Natural killer cell (primary cell): ENCODE data around the gene SERPINF2. TPM values are rescaled to one million over a fixed set of nuclear protein-coding genes. Genes with fewer than 3 reads are reported as not detected.

Experiments used
- ATAC-seq, 3 donors: fragments of 150-1000 bp in 2 of 3; fragments of 200-7000 bp in 1 of 3; cut with Tn5 transposase; 1 replicate in 1 of 3; 2 replicates in 2 of 3; pipeline ENCODE4 v1.10.0; 2021; ENCODE audit warnings: mild to moderate bottlenecking in 2 of 3, moderate library complexity in 2 of 3
- DNase-seq, 2 donors: peaks; one replicate each; pipeline versions ENCODE4 v3.0.0 to v3.0.0-alpha.2; 2013 to 2021; ENCODE audit warnings: mixed read lengths in 1 of 2
- H3K27ac ChIP-seq: one replicate; pipeline ENCODE4 v1.5.1; 2013; ENCODE audit warnings: mild to moderate bottlenecking, low read length
- H3K27me3 ChIP-seq: one replicate; pipeline ENCODE4 v1.6.1; 2013; ENCODE audit warnings: low read length; ENCODE audit not compliant: control insufficient read depth, insufficient read depth
- H3K36me3 ChIP-seq: one replicate; pipeline ENCODE4 v1.6.1; 2013; ENCODE audit warnings: low read length; ENCODE audit not compliant: control insufficient read depth, insufficient read depth
- H3K4me1 ChIP-seq: one replicate; pipeline ENCODE4 v1.6.1; 2013; ENCODE audit warnings: low read length; ENCODE audit not compliant: control insufficient read depth, insufficient read depth
- H3K4me3 ChIP-seq: one replicate; pipeline ENCODE4 v1.5.1; 2013; ENCODE audit warnings: low read length
- H3K9me3 ChIP-seq: one replicate; pipeline ENCODE4 v1.6.1; 2013; ENCODE audit warnings: low read length; ENCODE audit not compliant: control insufficient read depth, insufficient read depth
- H3K27ac Mint-ChIP-seq, 2 donors: one replicate each; pipeline ENCODE4 v1.8.0; 2022; ENCODE audit warnings: mild to moderate bottlenecking in 2 of 2, mixed read lengths in 2 of 2, moderate library complexity in 1 of 2
- H3K27me3 Mint-ChIP-seq, 2 donors: one replicate each; pipeline ENCODE4 v1.8.0; 2022; ENCODE audit warnings: low read depth in 2 of 2, mixed read lengths in 2 of 2
- H3K36me3 Mint-ChIP-seq: one replicate; pipeline ENCODE4 v1.8.0; 2022; ENCODE audit warnings: mixed read lengths
- H3K4me1 Mint-ChIP-seq, 2 donors: one replicate each; pipeline ENCODE4 v1.8.0; 2022; ENCODE audit warnings: mixed read lengths in 2 of 2
- H3K4me3 Mint-ChIP-seq: one replicate; pipeline ENCODE4 v1.8.0; 2022; ENCODE audit warnings: mild to moderate bottlenecking, moderate library complexity, mixed read lengths
- H3K9me3 Mint-ChIP-seq, 2 donors: one replicate each; pipeline ENCODE4 v1.8.0; 2022; ENCODE audit warnings: mixed read lengths in 2 of 2
- WGBS: methylation state at CpG from one replicate; pipeline ENCODE4 v1.1.7; 2013; ENCODE audit warnings: missing lambda C conversion rate; ENCODE audit not compliant: insufficient coverage; 5-methylcytosine and 5-hydroxymethylcytosine counted together
- intact Hi-C: fragments of 100-400 bp; cut with micrococcal nuclease; formaldehyde crosslinking; loops from one replicate; pipeline ENCODE4 v1.14.2; 2022
- total RNA-seq, 4 donors: library from RNA; stranded (reverse); fragments of 120-200 nt in 1 of 4; gene quantifications; one replicate each; pipeline versions ENCODE4 v1.2.3 to v1.2.4, GENCODE V29; 2013 to 2022
- TF ChIP-seq, protein P1 (sequence below): fragments of 200-600 bp; IDR thresholded peaks from one replicate; pipeline ENCODE4 v1.8.0; 2022; ENCODE audit warnings: antibody characterized with exemption

The SERPINF2 gene
- total RNA-seq, 3 donors from 2014 or later (not counting 1 experiment from before 2014, with no cell fraction given), result 0.47 to 0.84 (median 0.48) TPM

DNA sequence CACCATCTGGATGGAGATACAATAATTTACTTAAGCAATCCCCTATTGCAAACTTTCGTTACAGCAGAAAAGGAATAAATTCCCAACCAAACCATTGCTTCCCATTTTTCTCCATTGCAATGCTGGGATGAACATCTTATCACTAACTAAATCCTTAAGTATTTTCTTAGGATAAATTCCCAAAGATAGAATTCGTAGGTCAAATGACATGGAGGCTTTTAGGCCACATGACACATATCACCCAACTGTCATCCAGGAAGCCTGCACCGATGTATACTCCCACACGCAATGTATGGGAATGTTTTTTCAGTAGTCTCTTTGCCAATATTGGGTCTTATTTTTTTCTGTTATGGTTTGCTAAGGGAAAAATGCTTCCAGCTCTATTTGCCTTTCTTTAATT lies 30.9 kb upstream of the SERPINF2 start:
- ATAC-seq (no peak), DNase-seq (no peak)
- Mint-ChIP-seq H3K9me3 (no peaks in the 10 kb centered on the region), H3K4me3 (peak overlapping the region; percentile 77), H3K36me3 (peaks cover 8% of the 10 kb centered on the region), H3K4me1 (peaks cover 17 to 42% of the 10 kb centered on the region in 2 donors), H3K27me3 (peaks cover 7 to 11% of the 10 kb centered on the region in 2 donors), H3K27ac (peak overlapping the region in 1 of 2 donors; percentile 19)
- WGBS, result 100% methylated on average over 1 of the region's 4 CpGs
- H3K4me3 ChIP-seq, result no peak overlapping the region
- H3K9me3 ChIP-seq, result no peaks in the 10 kb centered on the region
- TF ChIP-seq, protein P1, sequence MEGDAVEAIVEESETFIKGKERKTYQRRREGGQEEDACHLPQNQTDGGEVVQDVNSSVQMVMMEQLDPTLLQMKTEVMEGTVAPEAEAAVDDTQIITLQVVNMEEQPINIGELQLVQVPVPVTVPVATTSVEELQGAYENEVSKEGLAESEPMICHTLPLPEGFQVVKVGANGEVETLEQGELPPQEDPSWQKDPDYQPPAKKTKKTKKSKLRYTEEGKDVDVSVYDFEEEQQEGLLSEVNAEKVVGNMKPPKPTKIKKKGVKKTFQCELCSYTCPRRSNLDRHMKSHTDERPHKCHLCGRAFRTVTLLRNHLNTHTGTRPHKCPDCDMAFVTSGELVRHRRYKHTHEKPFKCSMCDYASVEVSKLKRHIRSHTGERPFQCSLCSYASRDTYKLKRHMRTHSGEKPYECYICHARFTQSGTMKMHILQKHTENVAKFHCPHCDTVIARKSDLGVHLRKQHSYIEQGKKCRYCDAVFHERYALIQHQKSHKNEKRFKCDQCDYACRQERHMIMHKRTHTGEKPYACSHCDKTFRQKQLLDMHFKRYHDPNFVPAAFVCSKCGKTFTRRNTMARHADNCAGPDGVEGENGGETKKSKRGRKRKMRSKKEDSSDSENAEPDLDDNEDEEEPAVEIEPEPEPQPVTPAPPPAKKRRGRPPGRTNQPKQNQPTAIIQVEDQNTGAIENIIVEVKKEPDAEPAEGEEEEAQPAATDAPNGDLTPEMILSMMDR, result no peak
- peaks cover 6% of the 10 kb centered on the region for H3K27me3 ChIP-seq
- H3K27ac ChIP-seq, result no peak overlapping the region
- peaks cover 11% of the 10 kb centered on the region for H3K36me3 ChIP-seq
- intact Hi-C loops, result loop anchor here (10.0 kb wide), 1 partner anchor 323 kb away; the partner anchor contains the start of gene DPH1
- H3K4me1 ChIP-seq, result peaks cover 54% of the 10 kb centered on the region

GRCh38 chr17:1712271-1712670 lies 30.4 kb upstream of the SERPINF2 start:
- peaks cover 21 to 46% of the 10 kb centered on the region in 2 donors for H3K4me1 Mint-ChIP-seq
- H3K36me3 Mint-ChIP-seq, result peaks cover 8% of the 10 kb centered on the region
- H3K27ac ChIP-seq, result no peak overlapping the region
- WGBS, result 96% methylated on average over 8 of the region's 8 CpGs
- no peak overlapping the region for H3K27ac Mint-ChIP-seq
- TF ChIP-seq, protein P1, result no peak
- peaks cover 7 to 11% of the 10 kb centered on the region in 2 donors for H3K27me3 Mint-ChIP-seq
- no peak overlapping the region for H3K4me3 ChIP-seq
- H3K36me3 ChIP-seq, result peaks cover 11% of the 10 kb centered on the region
- H3K27me3 ChIP-seq, result peaks cover 6% of the 10 kb centered on the region
- intact Hi-C loops, result loop anchor here (10.0 kb wide), 1 partner anchor 323 kb away; the partner anchor contains the start of gene DPH1
- ATAC-seq (no peak), DNase-seq (no peak)
- H3K4me1 ChIP-seq, result peaks cover 56% of the 10 kb centered on the region
- no peaks in the 10 kb centered on the region for H3K9me3 Mint-ChIP-seq
- H3K4me3 Mint-ChIP-seq, result peak overlapping the region; percentile 77
- H3K9me3 ChIP-seq, result no peaks in the 10 kb centered on the region

GRCh38 chr17:1713160-1713877 lies 29.4 kb upstream of the SERPINF2 start:
- no peak overlapping the region for H3K27ac ChIP-seq
- intact Hi-C loops, result loop anchor here (10.0 kb wide), 1 partner anchor 321 kb away; the partner anchor contains the start of gene DPH1
- peaks cover 11% of the 10 kb centered on the region for H3K36me3 ChIP-seq
- DNase-seq (no peak), ATAC-seq (no peak)
- TF ChIP-seq, protein P1, result no peak
- Mint-ChIP-seq H3K4me1 (peaks cover 31 to 57% of the 10 kb centered on the region in 2 donors), H3K27me3 (peaks cover 0 to 11% of the 10 kb centered on the region in 2 donors), H3K27ac (no peak overlapping the region), H3K4me3 (peak overlapping the region; percentile 50), H3K9me3 (no peaks in the 10 kb centered on the region), H3K36me3 (peaks cover 8% of the 10 kb centered on the region)
- H3K4me1 ChIP-seq, result peaks cover 57% of the 10 kb centered on the region
- H3K27me3 ChIP-seq, result peaks cover 6% of the 10 kb centered on the region
- no peaks in the 10 kb centered on the region for H3K9me3 ChIP-seq
- no peak overlapping the region for H3K4me3 ChIP-seq
- WGBS, result 75% methylated on average over 7 of the region's 10 CpGs
